Heart left ventricle (tissue), 13 donors: ENCODE data around the gene YWHAH.

Source experiments
- CTCF ChIP-seq, 12 donors: fragments of 200-600 bp; sonication (generic) in 4 of 12; IDR thresholded peaks; one replicate each; pipeline versions ENCODE4 v1.5.0 to v1.8.0; 2018 to 2022; ENCODE audit warnings: antibody characterized with exemption in 12 of 12, mild to moderate bottlenecking in 5 of 12
- POLR2A ChIP-seq, 2 donors: fragments of 450-650 bp; IDR thresholded peaks; one replicate each; pipeline ENCODE4 v1.6.1; 2017; ENCODE audit warnings: antibody characterized with exemption in 2 of 2, mild to moderate bottlenecking in 2 of 2, moderate library complexity in 2 of 2
- donor health status: ischemic (EF 13 %, LVEDD 7.1; RV severe dilation, severe dysfunction).
- donor health status: DM: no; HTN: yes; CAD: no.
- donor health status: DM: no; HTN: no; CAD: no.
- donor health status: ischemic (EF 25% LVEDD 6.9; RV normal size, moderate dysfunction).
- donor health status: ischemic (EF 25% LVEDD 5.7; RV mildly dilated, moderate dysfunction).
- donor health status: ischemic (EF 35%, LVEDD 5.7; RV mildly dilated, moderate dysfunction).
- donor health status: nonischemic (EF 11% LVEDD 7.7; RV severe dilation, severe dysfunction).
- donor health status: DM: yes; HTN: yes; CAD: no.
- donor health status: PGD.
- donor health status: ischemic (EF 29% LVEDD 5.4; RV normal size, mild dysfunction).
- donor health status: nonischemic (EF 23%, LVEDD 6.1; RV moderate dilation, normal function).

GRCh38 chr22:31897842-31898805, 46.2 kb upstream of the YWHAH start:
- TF ChIP-seq CTCF (IDR thresholded peaks at IDR 0.05) (no peak), POLR2A (IDR thresholded peaks at IDR 0.05) (no peak)
